Keratinocyte (primary cell): ENCODE measurements around the gene NBEA. TPM values are rescaled to one million over a fixed set of nuclear protein-coding genes. Genes with fewer than 3 reads are reported as not detected.
"Not testable (repeated sequence)": the region's sequence is repeated elsewhere in the genome, so short reads cannot be mapped to it uniquely, and the experiment has no call there.

Source experiments
- DNase-seq: peaks from one replicate; pipeline ENCODE4 v3.0.0-alpha.2; 2011; ENCODE audit warnings: low read depth, missing footprints, low spot score
- FAIRE-seq: peaks from 2 replicates; lab custom pipeline; 2011; peaks lifted over from hg19 to GRCh38; lab: Jason Lieb, UNC
- H2AFZ ChIP-seq: 2 replicates; pipeline ENCODE4 v1.6.0; 2012; ENCODE audit warnings: low read length, control low read depth, inconsistent platforms; ENCODE audit not compliant: control insufficient read depth
- H3K27ac ChIP-seq: 2 replicates; pipeline ENCODE4 v1.5.1; 2011; ENCODE audit warnings: low read length; ENCODE audit not compliant: control insufficient read depth, insufficient read depth
- H3K27me3 ChIP-seq: 3 replicates; pipeline ENCODE4 v1.6.0; 2011; ENCODE audit warnings: low read length; ENCODE audit not compliant: control insufficient read depth, insufficient read depth; ENCODE audit errors: extremely low read depth
- H3K36me3 ChIP-seq, 2 experiments: 2 replicates in 1 of 2; 3 replicates in 1 of 2; pipeline ENCODE4 v1.5.1; 2011; ENCODE audit warnings: low read length in 2 of 2, mild to moderate bottlenecking in 1 of 2; ENCODE audit not compliant: control insufficient read depth in 2 of 2, insufficient read depth in 2 of 2; ENCODE audit errors: extremely low read depth in 1 of 2
- H3K4me1 ChIP-seq: 3 replicates; pipeline ENCODE4 v1.5.1; 2011; ENCODE audit warnings: low read length; ENCODE audit not compliant: control insufficient read depth, insufficient read depth; ENCODE audit errors: extremely low read depth
- H3K4me2 ChIP-seq: 3 replicates; pipeline ENCODE4 v1.6.0; 2011; ENCODE audit warnings: low read depth, low read length; ENCODE audit not compliant: control insufficient read depth, insufficient read depth; ENCODE audit errors: extremely low read depth
- H3K4me3 ChIP-seq, 3 experiments: fragments of 200-600 bp in 1 of 3; sonication (generic) in 1 of 3; 2 replicates in 2 of 3; 3 replicates in 1 of 3; pipeline ENCODE4 v1.5.1; 2011 to 2016; ENCODE audit warnings: low read length in 3 of 3, mild to moderate bottlenecking in 3 of 3, control low read depth in 2 of 3, inconsistent platforms in 1 of 3, low read depth in 1 of 3, mixed read lengths in 1 of 3, mixed run types in 1 of 3, moderate library complexity in 1 of 3; ENCODE audit not compliant: control insufficient read depth in 2 of 3, insufficient read depth in 2 of 3; ENCODE audit errors: extremely low read depth in 1 of 3
- H3K79me2 ChIP-seq: 2 replicates; pipeline ENCODE4 v1.6.0; 2012; ENCODE audit warnings: low read length; ENCODE audit not compliant: control insufficient read depth, insufficient read depth
- H3K9ac ChIP-seq: 3 replicates; pipeline ENCODE4 v1.6.0; 2011; ENCODE audit warnings: low read length; ENCODE audit not compliant: control insufficient read depth, insufficient read depth; ENCODE audit errors: extremely low read depth
- H3K9me1 ChIP-seq: 3 replicates; pipeline ENCODE4 v1.6.0; 2011; ENCODE audit warnings: low read length; ENCODE audit not compliant: control insufficient read depth, insufficient read depth; ENCODE audit errors: extremely low read depth
- H3K9me3 ChIP-seq: 2 replicates; pipeline ENCODE4 v1.5.1; 2012; ENCODE audit warnings: low read depth, low read length; ENCODE audit not compliant: control insufficient read depth
- H4K20me1 ChIP-seq: 3 replicates; pipeline ENCODE4 v1.6.0; 2011; ENCODE audit warnings: low read length; ENCODE audit not compliant: control insufficient read depth, insufficient read depth; ENCODE audit errors: extremely low read depth
- CTCF ChIP-seq, 3 experiments: IDR thresholded peaks in 1 of 3; conservative IDR thresholded peaks in 1 of 3; optimal IDR thresholded peaks in 1 of 3; 2 replicates in 2 of 3; 3 replicates in 1 of 3; pipeline versions ENCODE3 to v1.5.1; 2011; ENCODE audit warnings: low read length in 3 of 3, mild to moderate bottlenecking in 3 of 3, moderate library complexity in 2 of 3, control low read depth in 1 of 3, inconsistent platforms in 1 of 3; ENCODE audit not compliant: insufficient read depth in 2 of 3; ENCODE audit errors: extremely low read depth in 1 of 3
- EZH2 ChIP-seq: IDR thresholded peaks from one replicate; pipeline ENCODE4 v1.6.1; 2012; ENCODE audit warnings: inconsistent platforms, mild to moderate bottlenecking, low read length, moderate library complexity
- dilution Hi-C: fragments of 300-500 bp; cut with MboI; formaldehyde crosslinking; loops from one replicate; pipeline ENCODE4 v1.7.0; 2020; ENCODE audit warnings: low sequenced_read_pairs; ENCODE audit not compliant: extremely low pct_ligation_motif_present
- polyA plus RNA-seq, 5 experiments: library from polyadenylated mRNA; depleted of rRNA in 3 of 5; stranded (reverse) in 3 of 5; stranded (forward) in 1 of 5; unstranded in 1 of 5; fragments of >200 nt; gene quantifications; 1 replicate in 1 of 5; 2 replicates in 3 of 5; 3 replicates in 1 of 5; pipeline versions ENCODE4 v1.2.1 to v1.2.3, GENCODE V29; 2011 to 2012; ENCODE audit warnings: missing spikeins in 2 of 5, low read depth in 1 of 5, low replicate concordance in 1 of 5

NBEA gene
- polyA plus RNA-seq, 1 donor (not counting 4 experiments of a cell fraction or from before 2014, with no cell fraction given) = 0.05 TPM

GRCh38 chr13:34926508-34926907 lies 15.6 kb upstream of the NBEA start:
- H3K36me3 ChIP-seq = no peaks in the 10 kb centered on the region
- FAIRE-seq (no peak), DNase-seq (no peak)
- H3K79me2 ChIP-seq = no peaks in the 10 kb centered on the region
- no peaks in the 10 kb centered on the region for H3K4me1 ChIP-seq
- H3K4me3 ChIP-seq = no peak overlapping the region
- no peak overlapping the region for H2AFZ ChIP-seq
- H3K27me3 ChIP-seq = no peaks in the 10 kb centered on the region
- TF ChIP-seq EZH2 (no peak), CTCF (optimal IDR thresholded peaks at IDR 0.05 in 1 of 3, IDR thresholded peaks at IDR 0.05 in 1 of 3, conservative IDR thresholded peaks at IDR 0.05 in 1 of 3; ENCODE audit: extremely low read depth in 1 of 3, insufficient read depth in 2 of 3, low read length in 3 of 3) (no peak)
- dilution Hi-C loops = no loop called here
- no peaks in the 10 kb centered on the region for H3K9me3 ChIP-seq
- no peaks in the 10 kb centered on the region for H4K20me1 ChIP-seq
- no peaks in the 10 kb centered on the region for H3K9me1 ChIP-seq
- H3K4me2 ChIP-seq = no peak overlapping the region
- H3K27ac ChIP-seq = no peak overlapping the region
- H3K9ac ChIP-seq = no peak overlapping the region

- not testable (repeated sequence) for DNase-seq, H3K9me3 ChIP-seq
Measured at GRCh38 chr13:34928676-34929075, 13.4 kb upstream of the NBEA start.

GRCh38 chr13:34931572-34931971 lies 10.5 kb upstream of the NBEA start:
- Histone ChIP-seq H3K4me2 (no peak overlapping the region), H3K27me3 (no peaks in the 10 kb centered on the region), H3K27ac (no peak overlapping the region), H3K9me3 (no peaks in the 10 kb centered on the region), H3K4me1 (no peaks in the 10 kb centered on the region), H3K9ac (no peak overlapping the region), H3K9me1 (no peaks in the 10 kb centered on the region), H3K79me2 (no peaks in the 10 kb centered on the region), H2AFZ (no peak overlapping the region), H3K4me3 (no peak overlapping the region), H3K36me3 (no peaks in the 10 kb centered on the region), H4K20me1 (no peaks in the 10 kb centered on the region)
- dilution Hi-C loops = no loop called here
- FAIRE-seq (no peak), DNase-seq (no peak)
- no peak for TF ChIP-seq EZH2
- no peak for TF ChIP-seq CTCF (optimal IDR thresholded peaks at IDR 0.05 in 1 of 3, IDR thresholded peaks at IDR 0.05 in 1 of 3, conservative IDR thresholded peaks at IDR 0.05 in 1 of 3; ENCODE audit: extremely low read depth in 1 of 3, insufficient read depth in 2 of 3, low read length in 3 of 3)

More at GRCh38 chr13:34928676-34929075, 13.4 kb upstream of the NBEA start:
- H3K4me3 ChIP-seq, H3K4me1 ChIP-seq, H4K20me1 ChIP-seq, H3K36me3 ChIP-seq, H3K9ac ChIP-seq, FAIRE-seq, H2AFZ ChIP-seq, H3K27ac ChIP-seq, H3K27me3 ChIP-seq, H3K4me2 ChIP-seq, dilution Hi-C loops, H3K9me1 ChIP-seq, H3K79me2 ChIP-seq: not testable (repeated sequence)
